Measurements from ENCODE around the gene CNGA3. TPM values are rescaled to one million over a fixed set of nuclear protein-coding genes. Genes with fewer than 3 reads are reported as not detected.
A peak's percentile ranks its signal among the peaks of the same experiment; 100 is the strongest.

CNGA3 gene
- total and polyA plus RNA-seq, 2 experiments from 2014 or later: not detected

- H2AFZ ChIP-seq: no peak overlapping the region
- Mint-ChIP-seq H3K4me1 (peaks cover 39% of the 10 kb centered on the region), H3K9me3 (peaks cover 14% of the 10 kb centered on the region), H3K27ac (peak overlapping the region; percentile 85; the same call in 1 of the 2 replicates), H3K27me3 (ENCODE audit: insufficient read depth, low read depth, poor library complexity) (peaks cover 15% of the 10 kb centered on the region), H3K36me3 (ENCODE audit: low read depth) (peaks cover 3% of the 10 kb centered on the region; the same call in 1 of the 3 replicates), H3K4me3 (peak overlapping the region; percentile 60)
- H3K4me1 ChIP-seq (ENCODE audit: insufficient read depth): peaks cover 29% of the 10 kb centered on the region
- H3K4me2 ChIP-seq: peak overlapping the region; percentile 55
- H3F3A ChIP-seq (replicated peaks; ENCODE audit: low read depth): no peaks in the 10 kb centered on the region
- TF ChIP-seq NANOG (IDR thresholded peaks at IDR 0.05; ENCODE audit: borderline replicate concordance) (no peak), ZNF331 (CRISPR knock-in tag; IDR thresholded peaks at IDR 0.05; ENCODE audit: low read depth) (no peak), REST (IDR thresholded peaks at IDR 0.05; ENCODE audit: unreplicated experiment) (no peak), CTCF (conservative IDR thresholded peaks at IDR 0.05; ENCODE audit: low read depth in 2 of 2) (no peak), CREB1 (CRISPR knock-in tag; IDR thresholded peaks at IDR 0.05; ENCODE audit: low read depth) (no peak), ZNF114 (CRISPR knock-in tag; IDR thresholded peaks at IDR 0.05) (no peak), JUNB (IDR thresholded peaks at IDR 0.05; ENCODE audit: unreplicated experiment) (no peak), EZH2 (IDR thresholded peaks at IDR 0.05; ENCODE audit: low read depth, unreplicated experiment) (no peak), EZH2phosphoT487 (IDR thresholded peaks at IDR 0.05; ENCODE audit: unreplicated experiment) (no peak), POLR2AphosphoS5 (IDR thresholded peaks at IDR 0.05; ENCODE audit: low read depth) (no peak)
- TF ChIP-seq, protein P1, sequence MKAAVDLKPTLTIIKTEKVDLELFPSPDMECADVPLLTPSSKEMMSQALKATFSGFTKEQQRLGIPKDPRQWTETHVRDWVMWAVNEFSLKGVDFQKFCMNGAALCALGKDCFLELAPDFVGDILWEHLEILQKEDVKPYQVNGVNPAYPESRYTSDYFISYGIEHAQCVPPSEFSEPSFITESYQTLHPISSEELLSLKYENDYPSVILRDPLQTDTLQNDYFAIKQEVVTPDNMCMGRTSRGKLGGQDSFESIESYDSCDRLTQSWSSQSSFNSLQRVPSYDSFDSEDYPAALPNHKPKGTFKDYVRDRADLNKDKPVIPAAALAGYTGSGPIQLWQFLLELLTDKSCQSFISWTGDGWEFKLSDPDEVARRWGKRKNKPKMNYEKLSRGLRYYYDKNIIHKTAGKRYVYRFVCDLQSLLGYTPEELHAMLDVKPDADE (IDR thresholded peaks at IDR 0.05): no peak
- TF ChIP-seq, protein P2, sequence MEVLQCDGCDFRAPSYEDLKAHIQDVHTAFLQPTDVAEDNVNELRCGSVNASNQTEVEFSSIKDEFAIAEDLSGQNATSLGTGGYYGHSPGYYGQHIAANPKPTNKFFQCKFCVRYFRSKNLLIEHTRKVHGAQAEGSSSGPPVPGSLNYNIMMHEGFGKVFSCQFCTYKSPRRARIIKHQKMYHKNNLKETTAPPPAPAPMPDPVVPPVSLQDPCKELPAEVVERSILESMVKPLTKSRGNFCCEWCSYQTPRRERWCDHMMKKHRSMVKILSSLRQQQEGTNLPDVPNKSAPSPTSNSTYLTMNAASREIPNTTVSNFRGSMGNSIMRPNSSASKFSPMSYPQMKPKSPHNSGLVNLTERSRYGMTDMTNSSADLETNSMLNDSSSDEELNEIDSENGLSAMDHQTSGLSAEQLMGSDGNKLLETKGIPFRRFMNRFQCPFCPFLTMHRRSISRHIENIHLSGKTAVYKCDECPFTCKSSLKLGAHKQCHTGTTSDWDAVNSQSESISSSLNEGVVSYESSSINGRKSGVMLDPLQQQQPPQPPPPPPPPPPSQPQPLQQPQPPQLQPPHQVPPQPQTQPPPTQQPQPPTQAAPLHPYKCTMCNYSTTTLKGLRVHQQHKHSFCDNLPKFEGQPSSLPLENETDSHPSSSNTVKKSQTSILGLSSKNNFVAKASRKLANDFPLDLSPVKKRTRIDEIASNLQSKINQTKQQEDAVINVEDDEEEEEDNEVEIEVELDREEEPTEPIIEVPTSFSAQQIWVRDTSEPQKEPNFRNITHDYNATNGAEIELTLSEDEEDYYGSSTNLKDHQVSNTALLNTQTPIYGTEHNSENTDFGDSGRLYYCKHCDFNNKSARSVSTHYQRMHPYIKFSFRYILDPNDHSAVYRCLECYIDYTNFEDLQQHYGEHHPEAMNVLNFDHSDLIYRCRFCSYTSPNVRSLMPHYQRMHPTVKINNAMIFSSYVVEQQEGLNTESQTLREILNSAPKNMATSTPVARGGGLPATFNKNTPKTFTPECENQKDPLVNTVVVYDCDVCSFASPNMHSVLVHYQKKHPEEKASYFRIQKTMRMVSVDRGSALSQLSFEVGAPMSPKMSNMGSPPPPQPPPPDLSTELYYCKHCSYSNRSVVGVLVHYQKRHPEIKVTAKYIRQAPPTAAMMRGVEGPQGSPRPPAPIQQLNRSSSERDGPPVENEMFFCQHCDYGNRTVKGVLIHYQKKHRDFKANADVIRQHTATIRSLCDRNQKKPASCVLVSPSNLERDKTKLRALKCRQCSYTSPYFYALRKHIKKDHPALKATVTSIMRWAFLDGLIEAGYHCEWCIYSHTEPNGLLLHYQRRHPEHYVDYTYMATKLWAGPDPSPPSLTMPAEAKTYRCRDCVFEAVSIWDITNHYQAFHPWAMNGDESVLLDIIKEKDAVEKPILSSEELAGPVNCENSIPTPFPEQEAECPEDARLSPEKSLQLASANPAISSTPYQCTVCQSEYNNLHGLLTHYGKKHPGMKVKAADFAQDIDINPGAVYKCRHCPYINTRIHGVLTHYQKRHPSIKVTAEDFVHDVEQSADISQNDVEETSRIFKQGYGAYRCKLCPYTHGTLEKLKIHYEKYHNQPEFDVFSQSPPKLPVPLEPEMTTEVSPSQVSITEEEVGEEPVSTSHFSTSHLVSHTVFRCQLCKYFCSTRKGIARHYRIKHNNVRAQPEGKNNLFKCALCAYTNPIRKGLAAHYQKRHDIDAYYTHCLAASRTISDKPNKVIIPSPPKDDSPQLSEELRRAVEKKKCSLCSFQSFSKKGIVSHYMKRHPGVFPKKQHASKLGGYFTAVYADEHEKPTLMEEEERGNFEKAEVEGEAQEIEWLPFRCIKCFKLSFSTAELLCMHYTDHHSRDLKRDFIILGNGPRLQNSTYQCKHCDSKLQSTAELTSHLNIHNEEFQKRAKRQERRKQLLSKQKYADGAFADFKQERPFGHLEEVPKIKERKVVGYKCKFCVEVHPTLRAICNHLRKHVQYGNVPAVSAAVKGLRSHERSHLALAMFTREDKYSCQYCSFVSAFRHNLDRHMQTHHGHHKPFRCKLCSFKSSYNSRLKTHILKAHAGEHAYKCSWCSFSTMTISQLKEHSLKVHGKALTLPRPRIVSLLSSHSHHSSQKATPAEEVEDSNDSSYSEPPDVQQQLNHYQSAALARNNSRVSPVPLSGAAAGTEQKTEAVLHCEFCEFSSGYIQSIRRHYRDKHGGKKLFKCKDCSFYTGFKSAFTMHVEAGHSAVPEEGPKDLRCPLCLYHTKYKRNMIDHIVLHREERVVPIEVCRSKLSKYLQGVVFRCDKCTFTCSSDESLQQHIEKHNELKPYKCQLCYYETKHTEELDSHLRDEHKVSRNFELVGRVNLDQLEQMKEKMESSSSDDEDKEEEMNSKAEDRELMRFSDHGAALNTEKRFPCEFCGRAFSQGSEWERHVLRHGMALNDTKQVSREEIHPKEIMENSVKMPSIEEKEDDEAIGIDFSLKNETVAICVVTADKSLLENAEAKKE (CRISPR knock-in tag; IDR thresholded peaks at IDR 0.05): no peak
- DNase-seq (ENCODE audit: low spot score): no peak
- no peaks in the 10 kb centered on the region for H3K9me2 ChIP-seq (ENCODE audit: insufficient read depth)
- peak; percentile 65 for ATAC-seq
- H3K27ac ChIP-seq (ENCODE audit: low read depth): no peak overlapping the region
- H3K36me3 ChIP-seq (ENCODE audit: insufficient read depth): no peaks in the 10 kb centered on the region
- H4K20me1 ChIP-seq (replicated peaks; ENCODE audit: insufficient read depth): no peaks in the 10 kb centered on the region
- peak overlapping the region; percentile 29; the same call in 1 of the 2 replicates for H3K4me3 ChIP-seq
- no peaks in the 10 kb centered on the region for H3K79me2 ChIP-seq (replicated peaks; ENCODE audit: insufficient read depth)
- peaks cover 6% of the 10 kb centered on the region; the same call in 1 of the 2 replicates for H3K27me3 ChIP-seq (ENCODE audit: insufficient read depth)
These were observed 12.3 kb upstream of the CNGA3 start for GRCh38 chr2:98333922-98334321.

All from GM23338 (cell line).